Amniotic stem cell (primary cell): ENCODE data around the gene AMPD3.

ENCODE experiments used
- DNase-seq: peaks from one replicate; lab custom pipeline; 2025; lab: John Stamatoyannopoulos, UW

Gene AMPD3

DNA sequence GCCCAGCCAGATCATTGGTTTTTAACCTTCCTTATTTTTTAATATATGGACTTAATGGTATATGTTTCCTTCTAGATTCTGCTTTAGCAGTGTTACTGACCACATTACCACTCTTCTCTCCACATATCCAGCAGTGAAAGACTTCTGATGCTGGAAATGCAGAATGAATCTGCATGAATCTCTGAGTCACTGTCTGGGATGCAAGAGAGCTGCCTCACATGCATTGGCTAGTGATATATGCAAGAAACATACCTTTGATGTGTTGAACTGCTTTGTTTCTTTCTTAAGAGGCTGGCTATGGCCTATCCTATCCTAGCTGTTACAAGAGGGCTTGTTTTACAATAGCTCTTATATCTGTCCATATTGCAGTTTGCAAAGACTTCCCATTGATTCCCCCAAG lies 16.6 kb upstream of the AMPD3 start:
- no peak for DNase-seq

DNA sequence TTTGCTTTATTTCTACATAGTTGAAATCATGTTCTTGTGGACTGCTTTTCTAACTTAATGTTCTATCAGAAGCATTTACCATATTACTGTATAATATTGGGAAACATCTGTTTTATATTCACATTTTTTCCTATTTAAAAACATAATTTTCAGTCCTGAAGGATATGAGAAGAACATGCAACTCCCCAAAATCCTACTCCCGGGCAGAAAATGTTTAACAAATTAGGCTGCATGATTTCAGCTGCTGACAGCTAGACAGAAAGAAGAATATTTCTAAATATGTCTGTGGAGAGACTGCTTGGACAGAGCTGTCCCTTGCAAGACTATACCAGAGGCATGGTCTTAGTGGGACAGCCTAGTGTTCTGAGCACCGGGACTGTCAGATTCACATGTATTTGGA lies 15.7 kb upstream of the AMPD3 start:
- DNase-seq: no peak

GRCh38 chr11:10439924-10440323 lies 15.1 kb upstream of the AMPD3 start:
- no peak for DNase-seq

GRCh38 chr11:10440401-10440800 lies 14.7 kb upstream of the AMPD3 start:
- DNase-seq: no peak

GRCh38 chr11:10441091-10441490 lies 14.0 kb upstream of the AMPD3 start:
- DNase-seq: no peak

- DNase-seq: no peak
Observed at GRCh38 chr11:10441652-10442503, 13.2 kb upstream of the AMPD3 start.

DNA sequence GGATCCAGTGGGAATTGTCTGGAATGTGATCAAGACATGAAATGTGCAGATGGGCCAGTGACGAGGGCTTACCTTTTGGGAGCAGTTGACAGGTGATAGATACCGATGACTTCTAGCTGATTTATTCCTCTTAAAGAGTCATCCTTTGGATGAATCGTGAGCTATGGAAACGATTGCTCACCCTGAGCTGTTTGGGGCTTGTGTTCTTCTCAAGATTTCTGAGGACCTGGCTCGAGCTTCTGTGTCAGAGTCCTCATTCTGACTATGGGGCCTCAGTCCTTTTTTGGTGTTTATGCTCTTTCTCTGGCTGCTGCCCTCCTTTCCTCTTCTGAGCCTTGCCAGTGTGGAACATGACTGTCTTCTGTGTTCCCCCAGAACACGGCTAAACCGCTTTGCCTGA lies 11.9 kb upstream of the AMPD3 start:
- no peak for DNase-seq

GRCh38 chr11:10443721-10444235 lies 11.3 kb upstream of the AMPD3 start:
- no peak for DNase-seq

- DNase-seq: no peak
Observed at GRCh38 chr11:10444725-10445315, 10.2 kb upstream of the AMPD3 start.

DNA sequence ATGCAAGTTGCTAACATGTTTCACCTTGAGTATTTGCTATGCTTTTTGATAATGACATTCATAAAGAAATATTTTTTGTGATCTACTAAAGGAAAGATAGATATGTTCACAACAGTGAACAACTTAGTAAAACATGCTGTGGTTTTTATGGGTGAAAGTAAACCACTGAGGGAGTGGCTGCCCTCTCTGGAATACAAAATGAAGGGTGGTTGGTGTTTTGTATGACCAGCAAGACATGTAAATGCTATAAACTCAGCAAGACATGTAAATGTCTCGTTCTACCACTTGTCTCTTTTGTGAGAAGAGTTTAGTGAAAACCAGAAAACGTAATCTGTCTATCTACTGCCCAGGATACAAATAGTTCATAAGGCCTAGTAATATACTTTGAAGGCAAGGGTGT lies 7.6 kb upstream of the AMPD3 start:
- no peak for DNase-seq

GRCh38 chr11:10450462-10451425 lies 4.3 kb upstream of the AMPD3 start:
- DNase-seq: no peak

DNA sequence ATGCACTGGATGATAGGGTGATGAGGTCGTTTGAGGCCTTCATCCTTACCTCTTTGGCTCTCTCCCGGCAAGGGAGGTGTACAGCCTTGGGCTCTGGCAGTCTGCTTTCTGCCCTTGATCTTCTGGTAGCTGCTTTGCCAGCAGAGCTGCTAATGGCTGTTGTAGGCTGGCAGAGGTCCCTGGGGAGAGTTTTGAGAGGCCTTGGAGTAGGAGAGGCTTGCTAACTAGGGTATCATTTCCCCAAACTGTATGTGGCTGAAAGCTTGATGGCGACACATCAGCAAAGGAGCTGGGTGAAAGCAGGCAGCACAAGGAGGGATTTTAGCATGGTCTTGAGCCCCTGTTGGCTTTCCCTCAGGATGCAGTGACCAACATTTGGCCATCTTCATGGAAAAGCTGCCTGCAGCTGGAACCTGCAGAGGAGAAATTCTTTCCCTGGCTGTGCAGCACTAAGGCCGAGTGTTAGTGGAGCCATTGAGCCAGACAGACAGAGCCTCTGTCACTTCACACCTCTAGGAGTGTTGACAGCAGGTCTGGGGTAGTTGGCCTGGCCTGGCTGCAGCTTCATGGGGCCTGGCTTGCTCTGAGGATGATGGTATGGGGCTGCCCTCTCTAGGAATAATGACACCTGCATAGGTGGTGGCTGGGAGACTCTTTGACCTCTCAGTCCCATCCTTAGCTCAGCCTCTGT lies 3.5 kb upstream of the AMPD3 start:
- no peak for DNase-seq

GRCh38 chr11:10452211-10452767 lies 2.8 kb upstream of the AMPD3 start:
- DNase-seq: no peak

- DNase-seq: no peak
Observed at GRCh38 chr11:10453261-10453660, 1.8 kb upstream of the AMPD3 start.

DNA sequence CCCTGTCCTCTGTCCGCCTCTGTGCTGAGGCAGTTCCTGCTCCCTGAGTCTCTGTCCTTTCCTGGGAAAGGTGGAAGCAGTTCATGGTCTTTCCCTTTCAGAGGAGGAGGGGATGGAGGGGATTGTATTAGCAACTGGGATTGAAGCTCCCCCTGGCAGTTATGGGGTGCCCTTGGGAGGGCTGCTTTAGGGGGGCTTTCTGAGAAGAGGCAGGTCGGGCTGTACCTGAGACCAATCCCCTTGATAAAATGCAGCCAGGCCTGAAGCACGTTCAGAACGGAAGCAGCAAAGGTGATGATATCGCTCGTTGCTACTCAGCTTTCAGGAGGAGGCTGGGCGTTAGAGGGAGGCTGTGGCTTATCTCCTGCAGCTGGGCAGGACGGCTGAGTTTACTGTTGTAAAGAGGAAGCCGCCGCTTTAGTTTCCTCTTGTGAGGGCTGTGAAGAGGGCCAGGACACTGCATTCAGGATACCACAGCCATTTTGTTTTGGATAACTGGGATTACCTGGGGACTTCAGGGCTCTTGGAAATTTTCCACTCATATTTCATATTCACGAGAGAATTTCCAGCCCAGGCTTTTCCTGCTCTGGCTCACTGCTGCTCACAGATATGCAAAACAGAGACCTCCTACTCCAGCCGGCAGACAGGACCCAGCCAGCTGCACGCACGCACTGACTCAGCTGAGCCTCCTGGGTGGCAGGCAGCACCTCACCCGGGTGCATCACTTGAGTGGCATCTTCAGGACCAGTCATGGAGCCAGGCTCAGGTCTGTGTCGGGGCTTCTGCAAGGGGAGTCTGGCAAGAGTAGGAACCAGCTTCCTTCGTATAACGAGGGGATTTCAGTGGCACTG lies 798 bp downstream of the AMPD3 start:
- DNase-seq: peak; percentile 69

DNA sequence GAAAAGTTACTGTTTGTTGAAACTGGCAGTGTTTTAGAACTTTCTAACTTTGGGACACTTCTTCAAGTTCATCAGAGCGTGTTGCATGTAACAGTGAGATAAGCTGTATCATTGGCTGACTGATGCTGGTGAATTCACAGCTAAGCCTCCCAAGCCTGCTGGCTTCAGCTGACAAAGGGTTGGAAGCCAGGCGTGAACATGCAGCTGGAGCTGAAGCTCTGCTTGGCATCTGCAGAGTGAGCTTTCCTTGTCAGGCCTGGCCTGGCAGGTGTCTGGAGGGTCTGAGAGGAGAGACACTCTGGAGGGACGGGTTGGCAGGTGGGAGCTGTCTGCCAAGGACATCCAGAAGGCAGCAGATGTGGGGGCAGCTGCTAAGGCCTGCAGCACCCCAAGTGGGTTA lies 1.5 kb downstream of the AMPD3 start:
- no peak for DNase-seq

DNA sequence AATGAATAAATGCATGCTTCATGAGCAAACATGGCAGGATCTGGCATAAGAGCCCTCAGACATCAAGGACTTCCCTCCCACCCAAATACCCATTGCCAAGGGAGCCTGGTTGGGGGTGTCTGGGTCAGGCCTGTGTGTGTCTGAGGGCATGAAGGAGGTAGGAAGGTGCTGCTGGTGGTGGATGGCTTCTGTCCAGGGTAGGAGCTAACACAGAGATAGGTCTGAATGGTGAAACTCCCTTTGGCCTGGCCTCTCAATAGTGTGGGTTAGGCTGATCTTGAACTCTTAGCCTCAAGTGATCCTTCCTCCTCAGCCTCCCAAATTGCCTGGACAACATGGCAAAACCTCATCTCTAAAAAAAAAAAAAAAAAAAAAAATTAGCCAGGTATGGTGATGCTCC lies 2.8 kb downstream of the AMPD3 start:
- no peak for DNase-seq

DNA sequence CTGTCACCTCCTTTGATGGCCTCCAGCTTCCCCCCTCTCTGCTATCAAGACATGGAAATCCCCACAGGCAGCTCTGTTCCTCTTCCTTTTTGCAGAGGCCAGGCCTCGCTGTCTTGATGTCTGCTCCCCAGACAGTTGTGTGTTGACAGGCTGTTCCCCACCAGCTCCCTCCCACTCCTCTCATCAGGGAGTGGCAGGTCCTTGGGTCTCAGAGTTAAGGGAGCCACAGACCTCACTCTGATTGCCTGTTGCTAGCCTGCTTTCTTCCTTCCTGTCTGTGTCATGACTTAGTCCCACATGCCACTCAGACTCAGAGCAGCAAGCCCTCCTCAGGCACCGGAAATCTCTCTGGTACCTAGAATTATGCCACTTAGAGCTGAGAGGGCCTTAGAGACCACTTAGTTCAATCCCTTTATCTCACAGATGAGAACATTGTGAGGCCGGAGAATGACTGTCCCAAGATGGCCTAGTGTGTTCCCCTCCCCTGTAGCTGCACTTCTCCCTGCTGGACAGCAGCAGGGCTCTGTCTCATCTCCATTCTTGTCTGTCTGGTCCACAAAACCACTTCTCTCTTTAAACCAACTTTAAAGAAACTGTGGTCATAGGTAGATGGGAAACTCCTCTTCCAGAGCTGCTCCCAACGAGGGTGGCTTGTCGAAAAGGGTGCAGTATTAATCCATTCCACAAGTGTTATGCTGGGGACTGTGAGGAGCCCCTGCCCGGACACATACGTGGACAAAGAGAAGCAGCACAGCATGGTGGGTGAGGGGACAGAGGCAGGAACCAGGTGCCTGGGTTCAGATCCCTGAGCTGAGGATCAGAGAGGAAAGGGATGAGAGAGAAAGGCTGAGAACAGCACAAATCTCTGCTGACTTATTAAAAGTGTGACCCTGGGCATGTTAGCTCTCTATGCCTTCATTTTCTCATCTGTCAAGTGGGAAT lies 4.2 kb downstream of the AMPD3 start:
- DNase-seq: no peak

DNA sequence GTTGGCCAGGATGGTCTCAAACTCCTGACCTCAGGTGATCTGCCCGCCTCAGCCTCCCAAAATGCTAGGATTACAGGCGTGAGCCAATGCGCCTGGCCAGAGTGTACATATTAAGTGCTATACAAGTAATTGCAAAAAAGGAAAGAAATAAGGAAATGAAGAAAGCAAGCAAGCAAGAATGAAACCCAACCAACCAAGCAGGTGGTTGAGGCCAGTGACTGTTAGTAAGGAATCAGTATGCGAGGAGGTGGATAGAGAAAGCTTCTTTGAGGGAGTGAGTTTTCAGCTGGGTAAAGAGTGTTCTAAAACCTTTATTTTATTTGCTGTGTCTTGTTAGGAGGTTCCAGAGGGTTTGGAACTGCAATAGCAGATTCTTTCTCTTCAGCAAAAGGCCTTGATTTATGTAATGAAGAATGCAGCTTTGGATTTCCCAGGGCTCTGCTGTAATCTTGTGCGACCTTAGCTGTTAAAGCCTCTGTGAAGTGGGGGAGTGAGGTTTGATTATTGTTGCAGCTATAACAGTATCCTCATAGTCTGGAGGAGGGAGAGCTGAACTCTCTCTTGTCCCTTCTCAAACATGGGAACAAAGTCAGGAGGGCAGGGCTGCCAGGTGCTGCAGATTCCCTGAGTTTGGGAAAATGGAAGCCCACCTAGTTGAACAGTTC lies 5.7 kb downstream of the AMPD3 start:
- DNase-seq: no peak
